Vagina (tissue), 2 donors: ENCODE results near the gene GUSB. TPM values are rescaled to one million over a fixed set of nuclear protein-coding genes. Genes with fewer than 3 reads are reported as not detected.

Source experiments
- DNase-seq, 2 donors: peaks; one replicate each; pipeline ENCODE4 v3.0.0-alpha.2; 2017; ENCODE audit errors: extremely low spot score in 2 of 2
- H3K27ac ChIP-seq: fragments of 200-600 bp; sonication (generic); one replicate; pipeline ENCODE4 v1.5.1; 2019
- H3K27me3 ChIP-seq: fragments of 200-600 bp; sonication (generic); one replicate; pipeline ENCODE4 v1.5.1; 2019
- H3K36me3 ChIP-seq, 2 donors: fragments of 200-600 bp; sonication (generic); one replicate each; pipeline ENCODE4 v1.5.1; 2017 to 2019
- H3K4me1 ChIP-seq: fragments of 200-600 bp; sonication (generic); one replicate; pipeline ENCODE4 v1.5.1; 2019
- H3K4me3 ChIP-seq, 2 donors: fragments of 200-600 bp; sonication (generic); 1 replicate in 1 of 2; 2 replicates in 1 of 2; pipeline ENCODE4 v1.5.1; 2016 to 2019
- H3K9me3 ChIP-seq: fragments of 200-600 bp; sonication (generic); one replicate; pipeline ENCODE4 v1.5.1; 2019
- POLR2A ChIP-seq, 2 donors: fragments of 450-650 bp; IDR thresholded peaks; one replicate each; pipeline ENCODE4 v1.6.1; 2017; ENCODE audit warnings: antibody characterized with exemption in 2 of 2, mild to moderate bottlenecking in 2 of 2, moderate library complexity in 2 of 2
- POLR2AphosphoS5 ChIP-seq, 2 donors: sonication (generic); formaldehyde crosslinking; IDR thresholded peaks; one replicate each; pipeline ENCODE4 v1.9.0; 2017; ENCODE audit warnings: antibody characterized with exemption in 2 of 2, mild to moderate bottlenecking in 2 of 2, low read depth in 1 of 2; ENCODE audit not compliant: insufficient read depth in 1 of 2
- intact Hi-C: fragments of 100-400 bp; cut with DNase I; formaldehyde crosslinking; loops from one replicate; pipeline ENCODE4 v1.15.1; 2023
- total RNA-seq: library from RNA; depleted of rRNA; stranded (reverse); fragments of >200 nt; gene quantifications from one replicate; pipeline ENCODE4 v1.2.3, GENCODE V29; 2016
- TF ChIP-seq, protein P1 (sequence below), 3 experiments: fragments of 450-650 bp in 2 of 3; fragments of 200-600 bp in 1 of 3; sonication (generic) in 1 of 3; IDR thresholded peaks; one replicate each; pipeline ENCODE4 v1.5.1; 2017 to 2019; ENCODE audit warnings: antibody characterized with exemption in 3 of 3, mild to moderate bottlenecking in 2 of 3, moderate library complexity in 2 of 3

The GUSB gene
- total RNA-seq, 1 donor from 2014 or later: 34.6 TPM

DNA sequence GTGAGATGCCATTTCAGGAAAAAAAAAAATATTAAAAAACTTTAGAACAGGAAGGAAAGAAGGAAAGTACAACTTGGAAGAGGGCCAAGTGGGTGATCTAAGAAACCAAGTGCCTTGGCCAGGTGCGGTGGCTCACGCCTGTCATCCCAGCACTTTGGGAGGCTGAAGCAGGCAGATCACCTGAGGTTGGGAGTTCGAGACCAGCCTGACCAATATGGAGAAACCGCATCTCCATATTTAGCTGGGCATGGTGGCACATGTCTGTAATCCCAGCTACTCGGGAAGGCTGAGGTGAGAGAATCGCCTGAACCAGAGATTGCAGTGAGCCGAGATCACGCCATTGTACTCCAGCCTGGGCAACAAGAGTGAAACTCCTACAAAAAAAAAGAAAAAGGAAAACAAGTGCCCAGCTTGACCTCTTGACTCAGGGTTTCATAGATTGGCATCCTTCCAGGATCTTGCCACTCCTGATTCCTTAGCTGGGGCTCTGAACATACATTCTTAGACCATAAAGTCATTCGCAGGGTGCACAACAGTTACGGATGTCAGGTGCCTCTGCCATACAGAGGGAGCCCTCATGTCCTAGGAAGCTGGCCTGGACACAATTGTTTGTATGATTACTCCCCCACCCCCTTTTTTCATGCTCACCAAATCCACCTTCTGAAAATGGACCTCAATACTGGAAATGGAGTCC lies 2.1 kb upstream of the GUSB start:
- Histone ChIP-seq H3K4me3 (no peak overlapping the region), H3K9me3 (no peaks in the 10 kb centered on the region), H3K27me3 (no peaks in the 10 kb centered on the region), H3K36me3 (peaks cover 0 to 8% of the 10 kb centered on the region in 2 donors), H3K4me1 (peaks cover 23% of the 10 kb centered on the region), H3K27ac (no peak overlapping the region)
- intact Hi-C loops: no loop called here
- TF ChIP-seq POLR2A (IDR thresholded peaks at IDR 0.05) (no peak), POLR2AphosphoS5 (IDR thresholded peaks at IDR 0.05; ENCODE audit: insufficient read depth in 1 of 2, low read depth in 1 of 2) (no peak)
- TF ChIP-seq, protein P1, sequence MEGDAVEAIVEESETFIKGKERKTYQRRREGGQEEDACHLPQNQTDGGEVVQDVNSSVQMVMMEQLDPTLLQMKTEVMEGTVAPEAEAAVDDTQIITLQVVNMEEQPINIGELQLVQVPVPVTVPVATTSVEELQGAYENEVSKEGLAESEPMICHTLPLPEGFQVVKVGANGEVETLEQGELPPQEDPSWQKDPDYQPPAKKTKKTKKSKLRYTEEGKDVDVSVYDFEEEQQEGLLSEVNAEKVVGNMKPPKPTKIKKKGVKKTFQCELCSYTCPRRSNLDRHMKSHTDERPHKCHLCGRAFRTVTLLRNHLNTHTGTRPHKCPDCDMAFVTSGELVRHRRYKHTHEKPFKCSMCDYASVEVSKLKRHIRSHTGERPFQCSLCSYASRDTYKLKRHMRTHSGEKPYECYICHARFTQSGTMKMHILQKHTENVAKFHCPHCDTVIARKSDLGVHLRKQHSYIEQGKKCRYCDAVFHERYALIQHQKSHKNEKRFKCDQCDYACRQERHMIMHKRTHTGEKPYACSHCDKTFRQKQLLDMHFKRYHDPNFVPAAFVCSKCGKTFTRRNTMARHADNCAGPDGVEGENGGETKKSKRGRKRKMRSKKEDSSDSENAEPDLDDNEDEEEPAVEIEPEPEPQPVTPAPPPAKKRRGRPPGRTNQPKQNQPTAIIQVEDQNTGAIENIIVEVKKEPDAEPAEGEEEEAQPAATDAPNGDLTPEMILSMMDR (IDR thresholded peaks at IDR 0.05): no peak
- no peak for DNase-seq

DNA sequence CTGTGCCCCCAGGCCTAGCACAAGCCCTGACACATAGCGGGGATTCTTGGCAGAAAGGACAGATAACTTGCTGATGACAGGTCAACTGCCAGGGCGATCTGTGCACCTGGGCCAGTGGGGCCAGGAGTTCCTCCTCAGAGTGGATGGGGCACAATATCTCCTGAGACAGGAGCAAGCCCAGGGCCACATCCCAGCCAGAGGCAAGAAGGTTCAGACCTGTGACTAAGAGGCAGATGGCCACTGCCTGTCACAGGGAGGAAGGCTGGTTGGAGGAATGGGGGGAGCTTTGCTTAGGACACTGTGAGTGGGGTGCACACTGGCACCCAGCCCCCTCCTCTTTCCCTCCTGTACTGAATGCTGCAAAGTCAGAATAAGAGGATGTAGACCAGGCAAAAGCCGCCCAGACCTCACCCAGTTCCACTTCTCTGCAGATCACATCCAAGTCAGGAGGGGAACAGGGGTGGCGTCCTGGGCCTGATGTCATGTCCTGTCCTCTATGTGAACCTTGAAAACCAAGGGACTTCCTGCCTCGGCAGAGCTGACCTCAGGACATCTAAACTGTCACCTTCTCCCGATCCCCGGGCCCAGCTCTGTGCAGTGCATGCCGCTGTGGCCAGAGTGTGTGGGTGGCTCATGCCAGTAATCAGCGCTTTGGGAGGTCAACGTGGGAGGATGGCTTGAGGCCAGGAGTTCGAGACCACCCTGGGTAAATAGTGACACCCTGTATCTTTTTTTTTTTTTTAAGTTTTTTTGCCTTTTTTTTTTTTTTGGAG lies 1.3 kb downstream of the GUSB start:
- peak in 1 of 2 donors; percentile 38 for TF ChIP-seq POLR2AphosphoS5 (IDR thresholded peaks at IDR 0.05; ENCODE audit: insufficient read depth in 1 of 2, low read depth in 1 of 2)
- TF ChIP-seq, protein P1 (IDR thresholded peaks at IDR 0.05): no peak
- peak overlapping the region; percentile 70 to 84 for H3K4me3 ChIP-seq
- no peak overlapping the region for H3K27ac ChIP-seq
- H3K4me1 ChIP-seq: peaks cover 23% of the 10 kb centered on the region
- DNase-seq: no peak
- intact Hi-C loops: no loop called here
- no peaks in the 10 kb centered on the region for H3K9me3 ChIP-seq
- H3K27me3 ChIP-seq: no peaks in the 10 kb centered on the region
- peaks cover 0 to 21% of the 10 kb centered on the region in 2 donors for H3K36me3 ChIP-seq

DNA sequence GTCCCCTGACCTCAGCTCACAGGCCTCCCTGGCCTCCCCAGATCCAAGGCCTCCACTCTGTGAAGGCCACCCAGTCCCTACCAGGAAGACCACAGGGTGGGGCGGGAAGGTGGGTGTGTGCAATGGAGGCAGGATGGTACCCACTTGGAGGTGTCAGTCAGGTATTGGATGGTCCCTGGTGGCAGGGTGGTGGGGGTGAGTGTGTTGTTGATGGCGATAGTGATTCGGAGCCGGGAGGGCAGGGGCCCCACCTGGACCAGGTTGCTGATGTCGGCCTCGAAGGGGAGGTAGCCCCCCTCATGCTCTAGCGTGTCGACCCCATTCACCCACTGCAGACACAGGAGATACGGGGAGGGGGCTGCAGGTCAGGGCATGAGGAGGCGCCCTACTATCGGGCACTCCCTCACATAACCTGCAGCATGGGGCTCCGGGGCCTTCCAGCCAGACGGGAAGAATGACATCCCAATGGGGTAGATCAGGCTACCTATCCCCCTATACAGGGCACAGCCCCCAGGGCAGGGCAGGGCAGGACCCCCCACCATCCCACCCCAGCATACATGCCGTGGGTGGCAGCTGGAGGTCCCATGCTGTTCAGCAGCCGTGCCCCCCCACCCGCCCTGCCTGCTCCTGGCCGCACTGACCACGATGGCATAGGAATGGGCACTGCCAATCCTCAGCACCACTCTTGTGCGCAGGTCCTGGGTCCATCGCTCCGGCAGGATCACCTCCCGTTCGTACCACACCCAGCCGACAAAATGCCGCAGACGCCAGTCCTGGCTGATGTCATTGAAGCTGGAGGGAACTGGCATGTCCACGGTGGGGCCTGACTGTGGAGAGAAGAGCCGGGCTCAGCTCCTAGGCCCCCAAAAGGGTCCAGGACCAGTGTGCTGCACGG lies 2.2 kb downstream of the GUSB start:
- no peak for DNase-seq

DNA sequence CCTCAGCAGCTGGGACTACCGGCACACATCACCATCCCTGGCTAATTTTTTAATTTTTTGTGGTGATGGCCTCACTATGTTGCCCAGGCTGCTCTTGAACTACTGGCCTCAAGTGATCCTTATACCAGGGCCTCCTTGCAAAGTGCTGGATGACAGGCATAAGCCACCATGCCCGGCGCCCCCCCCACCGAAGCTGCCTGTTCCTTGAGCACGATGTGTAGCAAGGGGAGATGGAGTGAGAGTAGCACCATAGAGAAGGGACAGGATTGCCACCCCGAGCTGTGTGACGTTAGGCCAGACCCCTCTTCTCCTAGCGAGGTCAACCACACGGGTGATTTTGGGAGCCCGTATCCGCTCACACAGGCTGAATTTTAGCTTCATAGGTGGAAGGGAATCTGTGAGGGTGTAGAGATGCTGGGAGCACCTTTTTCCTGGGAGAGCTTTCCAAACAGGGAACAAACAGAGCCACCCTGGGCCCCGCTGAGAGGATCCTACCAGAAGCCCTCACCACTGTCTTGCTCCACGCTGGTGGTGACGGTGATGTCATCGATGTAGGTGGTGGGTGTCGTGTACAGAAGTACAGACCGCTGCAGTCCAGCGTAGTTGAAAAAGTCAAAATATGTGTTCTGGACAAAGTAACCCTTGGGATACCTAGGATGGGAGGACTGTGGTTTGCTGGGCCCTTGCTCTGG lies 3.0 kb downstream of the GUSB start:
- Histone ChIP-seq H3K27ac (no peak overlapping the region), H3K4me1 (peaks cover 23% of the 10 kb centered on the region), H3K27me3 (no peaks in the 10 kb centered on the region), H3K9me3 (no peaks in the 10 kb centered on the region), H3K4me3 (no peak overlapping the region), H3K36me3 (peaks cover 0 to 37% of the 10 kb centered on the region in 2 donors)
- intact Hi-C loops: no loop called here
- no peak for DNase-seq
- no peak for TF ChIP-seq POLR2AphosphoS5 (IDR thresholded peaks at IDR 0.05; ENCODE audit: insufficient read depth in 1 of 2, low read depth in 1 of 2)
- TF ChIP-seq, protein P1 (IDR thresholded peaks at IDR 0.05): no peak
- no peak for TF ChIP-seq POLR2A (IDR thresholded peaks at IDR 0.05)

More for the DNA sequence above, 2.2 kb downstream of the GUSB start:
- Histone ChIP-seq H3K9me3 (no peaks in the 10 kb centered on the region), H3K4me1 (peaks cover 23% of the 10 kb centered on the region), H3K36me3 (peaks cover 0 to 30% of the 10 kb centered on the region in 2 donors), H3K4me3 (peak overlapping the region in 1 of 2 donors; percentile 84), H3K27me3 (no peaks in the 10 kb centered on the region), H3K27ac (no peak overlapping the region)
- intact Hi-C loops: no loop called here
- TF ChIP-seq POLR2AphosphoS5 (IDR thresholded peaks at IDR 0.05; ENCODE audit: insufficient read depth in 1 of 2, low read depth in 1 of 2) (no peak), POLR2A (IDR thresholded peaks at IDR 0.05) (no peak)
- TF ChIP-seq, protein P1 (IDR thresholded peaks at IDR 0.05): no peak
